ENCODE measurements around the gene DTNB.

The DTNB gene

DNA sequence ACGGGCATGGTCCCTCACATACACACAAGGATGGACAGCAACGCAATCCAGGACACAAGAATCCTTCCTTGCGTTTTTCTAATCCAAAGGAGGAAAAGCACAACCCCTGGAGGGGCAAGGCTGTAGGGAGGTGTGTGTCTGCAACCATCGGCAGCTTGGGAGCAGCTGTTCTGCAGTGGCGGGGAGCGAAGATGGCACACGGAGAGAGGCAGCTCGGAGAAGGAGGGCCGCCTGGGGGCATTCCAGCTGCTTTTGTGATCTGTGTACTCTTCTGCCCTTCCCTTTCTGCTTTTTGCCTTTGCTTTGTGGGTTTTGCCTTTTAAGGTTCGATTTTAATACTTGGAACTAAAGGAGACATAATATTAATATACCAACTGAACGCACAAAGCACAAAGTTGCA lies 194.6 kb downstream of the DTNB start:
- DNase-seq (ENCODE audit: low read depth), result no peak
- Histone ChIP-seq H3K9ac (ENCODE audit: low read length) (no peak overlapping the region), H3K4me3 (ENCODE audit: low read length) (no peak overlapping the region), H3K27me3 (replicated peaks; ENCODE audit: control insufficient read depth, insufficient read depth, low read length) (no peaks in the 10 kb centered on the region), H3K9me3 (ENCODE audit: control insufficient read depth, low read length) (peaks cover 17% of the 10 kb centered on the region), H3K36me3 (ENCODE audit: control insufficient read depth, insufficient read depth, low read length, severe bottlenecking) (no peaks in the 10 kb centered on the region), H3K4me1 (ENCODE audit: control insufficient read depth, insufficient read depth, low read length) (no peaks in the 10 kb centered on the region)

DNA sequence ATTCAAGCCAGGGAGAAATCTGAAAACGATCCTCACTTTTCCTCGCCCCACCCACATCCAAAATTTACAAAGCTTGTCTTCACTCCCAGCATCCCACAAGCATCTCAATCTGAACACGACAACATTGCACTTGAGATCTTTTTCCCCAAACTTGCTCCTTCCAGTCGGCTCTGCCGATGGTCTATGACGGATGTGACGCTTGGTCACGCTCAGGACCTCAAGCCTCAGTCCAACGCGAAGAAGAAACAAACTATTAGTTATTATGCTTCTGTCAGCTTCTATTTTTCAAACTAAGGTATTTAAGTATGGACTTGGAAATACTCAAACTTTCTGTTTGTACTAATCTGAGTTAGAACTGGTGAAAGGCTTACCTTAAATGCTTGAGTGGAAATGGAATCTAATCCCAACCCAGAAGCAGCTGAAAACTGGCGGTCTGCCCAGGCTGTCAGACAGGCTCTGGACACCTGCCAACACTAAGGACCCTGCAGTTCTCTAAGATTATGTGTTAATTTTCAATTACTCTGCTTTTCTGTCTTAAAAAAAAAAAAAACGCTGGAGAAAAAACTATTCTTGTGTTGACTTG lies 199.5 kb downstream of the DTNB start:
- no peaks in the 10 kb centered on the region for H3K27me3 ChIP-seq (replicated peaks; ENCODE audit: control insufficient read depth, insufficient read depth, low read length)
- peak; percentile 63 for DNase-seq (ENCODE audit: low read depth)
- no peak overlapping the region for H3K9ac ChIP-seq (ENCODE audit: low read length)
- no peak overlapping the region for H3K4me3 ChIP-seq (ENCODE audit: low read length)
- peaks cover 17% of the 10 kb centered on the region for H3K9me3 ChIP-seq (ENCODE audit: control insufficient read depth, low read length)
- H3K4me1 ChIP-seq (ENCODE audit: control insufficient read depth, insufficient read depth, low read length), result no peaks in the 10 kb centered on the region
- H3K36me3 ChIP-seq (ENCODE audit: control insufficient read depth, insufficient read depth, low read length, severe bottlenecking), result no peaks in the 10 kb centered on the region

DNA sequence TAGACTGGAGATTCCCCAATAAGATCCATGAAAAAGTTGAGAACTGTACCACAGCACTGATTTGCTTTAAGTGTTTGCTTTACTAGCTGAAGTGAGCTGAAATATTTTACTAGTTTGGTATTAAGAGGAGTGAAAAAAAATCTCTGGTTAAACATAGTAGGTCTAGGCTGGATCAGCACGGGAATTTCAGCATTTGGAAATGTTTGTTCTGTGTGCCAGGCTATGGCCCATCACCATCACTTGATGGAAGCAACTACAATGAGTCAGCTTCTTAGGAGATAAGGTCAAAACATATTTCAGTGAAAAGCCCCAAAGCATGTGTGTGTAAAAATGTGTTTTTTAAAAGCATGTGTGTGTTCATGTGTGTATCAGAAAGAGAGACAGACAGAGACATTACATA lies 200.2 kb downstream of the DTNB start:
- no peak overlapping the region for H3K9ac ChIP-seq (ENCODE audit: low read length)
- H3K9me3 ChIP-seq (ENCODE audit: control insufficient read depth, low read length), result peaks cover 17% of the 10 kb centered on the region
- H3K36me3 ChIP-seq (ENCODE audit: control insufficient read depth, insufficient read depth, low read length, severe bottlenecking), result no peaks in the 10 kb centered on the region
- peak; percentile 9 for DNase-seq (ENCODE audit: low read depth)
- no peak overlapping the region for H3K4me3 ChIP-seq (ENCODE audit: low read length)
- no peaks in the 10 kb centered on the region for H3K4me1 ChIP-seq (ENCODE audit: control insufficient read depth, insufficient read depth, low read length)
- H3K27me3 ChIP-seq (replicated peaks; ENCODE audit: control insufficient read depth, insufficient read depth, low read length), result no peaks in the 10 kb centered on the region

DNA sequence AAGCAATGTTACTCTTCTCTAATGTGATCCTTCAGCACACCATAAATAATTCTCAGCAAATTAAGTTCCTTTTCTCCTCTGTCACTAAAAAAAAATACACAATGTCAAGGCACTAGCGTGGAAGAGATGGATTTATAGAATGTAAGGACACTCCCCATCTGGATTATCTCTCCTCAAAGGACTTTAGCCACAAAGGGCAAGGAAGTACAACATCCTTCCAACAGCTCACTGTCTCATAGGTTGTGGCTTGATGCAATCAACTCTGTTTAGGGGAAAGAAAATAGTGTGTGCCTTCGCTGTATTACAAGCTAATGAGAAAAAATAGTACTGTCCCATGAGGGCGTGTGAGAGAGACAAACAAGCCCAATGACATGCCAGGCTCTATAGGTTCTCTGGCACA lies 202.6 kb downstream of the DTNB start:
- no peaks in the 10 kb centered on the region for H3K36me3 ChIP-seq (ENCODE audit: control insufficient read depth, insufficient read depth, low read length, severe bottlenecking)
- no peaks in the 10 kb centered on the region for H3K4me1 ChIP-seq (ENCODE audit: control insufficient read depth, insufficient read depth, low read length)
- DNase-seq (ENCODE audit: low read depth), result no peak
- H3K4me3 ChIP-seq (ENCODE audit: low read length), result no peak overlapping the region
- H3K9me3 ChIP-seq (ENCODE audit: control insufficient read depth, low read length), result peaks cover 9% of the 10 kb centered on the region
- no peaks in the 10 kb centered on the region for H3K27me3 ChIP-seq (replicated peaks; ENCODE audit: control insufficient read depth, insufficient read depth, low read length)
- H3K9ac ChIP-seq (ENCODE audit: low read length), result no peak overlapping the region

DNA sequence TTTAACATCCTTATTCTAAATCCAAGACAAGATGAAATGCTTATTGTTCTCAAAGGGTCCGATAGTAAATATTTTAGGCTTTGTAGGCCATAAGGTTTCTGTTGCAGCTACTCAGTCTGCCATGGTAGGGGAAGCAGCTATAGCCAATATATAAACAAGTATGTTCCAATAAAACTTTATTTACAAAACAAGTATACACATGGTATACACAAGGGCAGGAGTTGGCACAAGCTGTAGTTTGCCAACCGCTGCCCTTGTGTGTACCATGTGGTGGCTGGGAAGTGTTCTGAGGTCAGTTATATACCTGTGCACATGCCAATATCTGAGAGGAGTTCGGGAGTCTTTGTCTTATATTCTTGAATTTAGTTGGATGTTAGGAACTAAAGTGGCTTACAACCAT lies 205.6 kb downstream of the DTNB start:
- Histone ChIP-seq H3K9me3 (ENCODE audit: control insufficient read depth, low read length) (no peaks in the 10 kb centered on the region), H3K4me1 (ENCODE audit: control insufficient read depth, insufficient read depth, low read length) (no peaks in the 10 kb centered on the region), H3K9ac (ENCODE audit: low read length) (no peak overlapping the region), H3K36me3 (ENCODE audit: control insufficient read depth, insufficient read depth, low read length, severe bottlenecking) (no peaks in the 10 kb centered on the region), H3K27me3 (replicated peaks; ENCODE audit: control insufficient read depth, insufficient read depth, low read length) (no peaks in the 10 kb centered on the region), H3K4me3 (ENCODE audit: low read length) (no peak overlapping the region)
- no peak for DNase-seq (ENCODE audit: low read depth)

DNA sequence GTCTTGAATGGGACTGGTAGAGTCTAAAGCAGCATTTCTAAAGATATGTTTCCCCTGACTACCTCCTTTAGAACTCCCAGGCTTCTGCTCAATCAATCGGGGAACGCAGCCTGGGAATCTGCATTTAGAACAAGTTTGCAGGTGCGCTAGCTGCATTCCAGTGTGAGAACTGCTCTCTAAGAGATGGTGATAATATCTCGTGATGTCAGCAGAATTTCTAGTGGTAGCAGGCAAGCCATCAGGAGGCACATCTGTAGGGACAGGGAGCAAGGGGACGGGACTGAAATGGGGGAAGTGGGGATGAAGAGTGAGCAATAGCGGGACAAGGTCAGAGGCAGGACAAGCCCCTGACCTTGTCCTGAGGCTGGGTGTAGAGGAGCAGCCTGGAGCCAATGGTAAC lies 211.4 kb downstream of the DTNB start:
- Histone ChIP-seq H3K4me3 (ENCODE audit: low read length) (no peak overlapping the region), H3K27me3 (replicated peaks; ENCODE audit: control insufficient read depth, insufficient read depth, low read length) (no peaks in the 10 kb centered on the region), H3K4me1 (ENCODE audit: control insufficient read depth, insufficient read depth, low read length) (no peaks in the 10 kb centered on the region), H3K9ac (ENCODE audit: low read length) (no peak overlapping the region), H3K9me3 (ENCODE audit: control insufficient read depth, low read length) (no peaks in the 10 kb centered on the region), H3K36me3 (ENCODE audit: control insufficient read depth, insufficient read depth, low read length, severe bottlenecking) (no peaks in the 10 kb centered on the region)
- no peak for DNase-seq (ENCODE audit: low read depth)

DNA sequence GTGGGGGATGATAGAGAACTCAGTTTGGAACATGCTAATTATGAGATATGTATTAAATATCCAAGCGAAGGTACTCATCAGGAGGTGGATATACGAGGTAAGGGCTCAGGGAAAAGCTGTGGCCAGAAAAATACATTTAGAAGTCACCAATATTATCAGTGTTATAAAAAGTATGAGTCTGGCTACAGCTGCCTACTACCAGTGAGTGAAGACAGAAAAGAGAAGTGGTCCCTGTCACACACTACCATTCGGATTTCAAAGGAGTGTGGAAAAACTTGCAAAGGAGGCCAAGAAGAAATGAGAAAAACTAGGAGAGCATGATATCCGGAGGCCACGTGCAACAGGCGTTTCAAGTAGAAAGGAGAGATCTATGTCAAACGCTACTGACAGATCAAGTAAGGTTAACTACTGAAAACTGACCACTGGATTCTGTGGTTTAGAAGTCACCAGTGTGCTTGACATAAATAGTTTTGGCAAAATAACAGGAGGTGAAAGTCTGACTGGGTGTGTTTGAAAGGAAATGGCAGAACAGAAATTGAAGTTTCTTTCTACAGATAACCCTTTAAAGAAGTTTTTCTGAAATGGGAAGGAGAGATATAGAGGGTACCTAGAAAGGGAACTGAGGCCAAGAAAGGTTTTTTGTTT lies 213.0 kb downstream of the DTNB start:
- Histone ChIP-seq H3K4me1 (ENCODE audit: control insufficient read depth, insufficient read depth, low read length) (no peaks in the 10 kb centered on the region), H3K9ac (ENCODE audit: low read length) (no peak overlapping the region), H3K36me3 (ENCODE audit: control insufficient read depth, insufficient read depth, low read length, severe bottlenecking) (no peaks in the 10 kb centered on the region), H3K27me3 (replicated peaks; ENCODE audit: control insufficient read depth, insufficient read depth, low read length) (no peaks in the 10 kb centered on the region), H3K9me3 (ENCODE audit: control insufficient read depth, low read length) (no peaks in the 10 kb centered on the region), H3K4me3 (ENCODE audit: low read length) (no peak overlapping the region)
- DNase-seq (ENCODE audit: low read depth), result no peak

DNA sequence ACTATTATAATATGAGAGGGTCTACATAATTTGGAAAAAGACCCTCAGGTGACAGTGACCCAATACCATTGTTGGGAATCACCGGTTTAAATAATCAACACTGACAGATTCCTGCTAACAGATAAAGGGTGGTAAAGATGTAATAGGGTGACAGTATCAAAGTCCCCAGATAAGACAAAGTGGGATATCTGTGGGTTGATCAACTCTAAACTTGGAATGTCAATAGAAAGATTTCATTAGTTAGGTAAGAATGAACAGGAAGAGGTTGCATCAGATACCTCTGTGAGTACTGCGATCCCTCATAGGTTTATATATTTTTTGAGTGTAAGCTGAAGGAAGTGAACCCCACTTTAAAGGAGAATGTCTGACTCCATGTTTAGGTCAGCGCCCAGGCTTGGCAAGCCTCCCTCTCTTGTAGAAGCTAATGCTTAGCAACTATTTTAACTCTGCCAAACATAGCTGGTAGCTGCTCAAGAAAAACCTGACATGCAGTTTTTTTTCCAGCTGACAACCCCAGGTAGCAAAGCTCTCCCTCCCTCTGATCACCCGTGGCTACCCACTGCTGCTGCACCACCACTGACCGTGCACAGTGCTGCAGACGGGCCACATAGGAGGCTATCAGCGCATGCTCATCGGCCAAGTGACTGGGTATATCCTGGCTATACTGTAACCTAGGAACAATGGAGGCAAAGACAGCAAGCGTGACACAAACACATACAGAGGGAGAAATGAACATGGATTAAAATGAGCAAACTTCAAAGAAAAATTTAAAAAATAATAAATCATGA lies 218.4 kb downstream of the DTNB start:
- DNase-seq (ENCODE audit: low read depth), result no peak
- no peaks in the 10 kb centered on the region for H3K4me1 ChIP-seq (ENCODE audit: control insufficient read depth, insufficient read depth, low read length)
- H3K36me3 ChIP-seq (ENCODE audit: control insufficient read depth, insufficient read depth, low read length, severe bottlenecking), result no peaks in the 10 kb centered on the region
- H3K9me3 ChIP-seq (ENCODE audit: control insufficient read depth, low read length), result no peaks in the 10 kb centered on the region
- H3K9ac ChIP-seq (ENCODE audit: low read length), result no peak overlapping the region
- H3K4me3 ChIP-seq (ENCODE audit: low read length), result no peak overlapping the region
- H3K27me3 ChIP-seq (replicated peaks; ENCODE audit: control insufficient read depth, insufficient read depth, low read length), result no peaks in the 10 kb centered on the region

DNA sequence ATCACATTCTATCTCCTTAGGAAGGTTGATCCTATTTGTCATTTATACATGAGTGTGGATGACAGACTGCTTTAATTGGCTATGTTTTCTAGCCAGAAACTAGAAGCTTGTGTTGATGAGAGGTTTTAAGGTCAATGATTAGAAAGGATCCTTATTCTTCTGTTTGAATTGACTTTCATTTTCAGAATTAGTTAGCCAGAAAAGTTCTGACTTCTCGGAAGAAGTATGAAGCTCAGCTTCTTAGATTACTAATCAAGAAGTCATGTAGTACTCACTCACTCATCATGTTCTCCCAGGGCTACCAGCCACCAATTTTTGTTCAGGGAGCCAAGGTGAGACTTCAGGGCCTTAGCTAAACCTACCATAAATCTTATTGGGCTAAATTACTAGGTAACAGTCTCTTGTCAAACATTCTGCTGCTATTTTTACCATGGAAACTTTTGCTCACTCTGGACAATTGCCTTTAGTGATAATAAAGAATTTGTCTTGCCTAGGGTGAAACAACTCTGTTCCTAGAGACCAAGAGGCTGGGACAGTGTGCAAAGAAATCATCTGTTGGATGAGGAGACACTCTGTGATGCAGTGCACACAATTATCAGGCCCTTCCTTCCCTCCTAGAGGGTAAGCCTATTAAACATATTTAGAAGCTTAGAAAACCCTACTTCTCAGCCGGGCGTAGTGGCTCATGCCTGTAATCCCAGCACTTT lies 220.0 kb downstream of the DTNB start:
- no peak overlapping the region for H3K4me3 ChIP-seq (ENCODE audit: low read length)
- no peaks in the 10 kb centered on the region for H3K27me3 ChIP-seq (replicated peaks; ENCODE audit: control insufficient read depth, insufficient read depth, low read length)
- peak; percentile 3 for DNase-seq (ENCODE audit: low read depth)
- H3K4me1 ChIP-seq (ENCODE audit: control insufficient read depth, insufficient read depth, low read length), result no peaks in the 10 kb centered on the region
- no peak overlapping the region for H3K9ac ChIP-seq (ENCODE audit: low read length)
- no peaks in the 10 kb centered on the region for H3K9me3 ChIP-seq (ENCODE audit: control insufficient read depth, low read length)
- no peaks in the 10 kb centered on the region for H3K36me3 ChIP-seq (ENCODE audit: control insufficient read depth, insufficient read depth, low read length, severe bottlenecking)

DNA sequence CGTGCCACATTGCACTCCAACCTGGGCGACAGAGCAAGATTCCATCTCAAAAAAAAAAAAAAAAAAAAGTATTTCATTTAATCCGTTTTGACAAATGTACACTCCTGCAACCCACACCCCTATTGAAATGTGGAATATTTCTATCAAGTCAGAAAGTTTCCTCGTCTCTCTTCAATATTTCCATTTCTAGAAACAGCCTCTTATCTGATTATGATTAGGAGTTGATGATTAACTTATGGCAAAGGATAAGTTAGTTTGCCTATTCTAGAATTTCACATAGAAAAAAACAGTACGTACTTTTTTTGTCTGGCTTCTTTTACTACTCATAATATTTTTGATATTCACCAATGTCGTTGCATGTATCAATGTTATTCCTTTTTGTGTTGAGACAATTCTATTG lies 224.6 kb downstream of the DTNB start:
- DNase-seq (ENCODE audit: low read depth), result no peak
- Histone ChIP-seq H3K4me3 (ENCODE audit: low read length) (no peak overlapping the region), H3K27me3 (replicated peaks; ENCODE audit: control insufficient read depth, insufficient read depth, low read length) (no peaks in the 10 kb centered on the region), H3K9me3 (ENCODE audit: control insufficient read depth, low read length) (no peaks in the 10 kb centered on the region), H3K36me3 (ENCODE audit: control insufficient read depth, insufficient read depth, low read length, severe bottlenecking) (no peaks in the 10 kb centered on the region), H3K9ac (ENCODE audit: low read length) (no peak overlapping the region), H3K4me1 (ENCODE audit: control insufficient read depth, insufficient read depth, low read length) (no peaks in the 10 kb centered on the region)

DNA sequence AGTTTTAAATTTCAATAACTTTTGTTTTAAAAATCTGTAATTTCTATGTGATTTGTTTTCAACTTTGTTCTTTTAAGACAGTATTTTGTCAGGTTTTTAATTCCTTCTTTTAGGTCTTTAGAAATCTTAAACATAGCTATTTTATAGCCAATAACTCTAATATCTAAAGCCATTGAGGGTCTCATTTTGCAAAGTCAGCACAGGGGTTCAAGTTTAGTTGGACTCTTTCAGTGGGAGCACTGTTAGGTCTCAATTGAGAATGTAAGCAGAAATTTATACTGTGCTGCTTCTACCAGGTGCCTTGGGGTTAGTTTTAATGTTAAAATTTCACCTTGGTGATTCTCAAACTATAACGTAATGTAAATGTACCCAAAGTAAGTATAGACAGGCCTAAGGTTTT lies 226.4 kb downstream of the DTNB start:
- Histone ChIP-seq H3K9me3 (ENCODE audit: control insufficient read depth, low read length) (no peaks in the 10 kb centered on the region), H3K36me3 (ENCODE audit: control insufficient read depth, insufficient read depth, low read length, severe bottlenecking) (no peaks in the 10 kb centered on the region), H3K9ac (ENCODE audit: low read length) (no peak overlapping the region), H3K4me3 (ENCODE audit: low read length) (no peak overlapping the region), H3K4me1 (ENCODE audit: control insufficient read depth, insufficient read depth, low read length) (no peaks in the 10 kb centered on the region), H3K27me3 (replicated peaks; ENCODE audit: control insufficient read depth, insufficient read depth, low read length) (no peaks in the 10 kb centered on the region)
- no peak for DNase-seq (ENCODE audit: low read depth)

Data from adipocyte (in vitro differentiated cells).